ENCODE results near the gene KAT8.
"Not testable (repeated sequence)": the region's sequence is repeated elsewhere in the genome, so short reads cannot be mapped to it uniquely, and the experiment has no call there.

DNA sequence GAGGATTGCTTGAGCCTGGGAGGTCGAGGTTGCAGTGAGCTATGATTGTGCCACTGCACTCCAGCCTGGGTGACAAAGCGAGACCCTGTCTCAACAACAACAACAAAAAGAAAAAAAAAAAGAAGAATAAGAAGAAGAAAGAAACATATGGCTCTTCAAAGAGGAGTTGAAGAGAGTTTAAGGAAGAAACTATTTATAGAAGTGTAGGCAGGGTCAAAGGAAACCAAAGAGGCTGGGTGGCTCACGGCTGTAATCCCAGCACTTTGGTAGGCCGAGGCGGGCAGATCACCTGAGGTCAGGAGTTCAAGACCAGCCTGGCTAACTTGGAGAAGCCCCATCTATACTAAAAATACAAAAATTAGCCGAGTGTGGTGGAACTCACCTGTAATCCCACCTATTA lies 33.5 kb downstream of the KAT8 start:
- TF ChIP-seq SMC3 (conservative IDR thresholded peaks at IDR 0.05; ENCODE audit: insufficient read depth, low read depth, low read length); KAT7 (CRISPR knock-in tag; IDR thresholded peaks at IDR 0.05; ENCODE audit: borderline replicate concordance); ZNF24 (IDR thresholded peaks at IDR 0.05); TBL1XR1 (IDR thresholded peaks at IDR 0.05; ENCODE audit: low read length in 2 of 2); CAMTA2 (CRISPR knock-in tag; conservative IDR thresholded peaks at IDR 0.05); NFRKB (IDR thresholded peaks at IDR 0.05; ENCODE audit: low read depth); ZNF184 (CRISPR knock-in tag; IDR thresholded peaks at IDR 0.05); CHD2 (IDR thresholded peaks at IDR 0.05; ENCODE audit: low read depth, low read length); RFX5 (IDR thresholded peaks at IDR 0.05; ENCODE audit: low read depth, low read length); GTF2A2 (tag; IDR thresholded peaks at IDR 0.05); ZNF146 (CRISPR knock-in tag; IDR thresholded peaks at IDR 0.05; ENCODE audit: unreplicated experiment): not testable (repeated sequence)
- TF ChIP-seq, protein P1, sequence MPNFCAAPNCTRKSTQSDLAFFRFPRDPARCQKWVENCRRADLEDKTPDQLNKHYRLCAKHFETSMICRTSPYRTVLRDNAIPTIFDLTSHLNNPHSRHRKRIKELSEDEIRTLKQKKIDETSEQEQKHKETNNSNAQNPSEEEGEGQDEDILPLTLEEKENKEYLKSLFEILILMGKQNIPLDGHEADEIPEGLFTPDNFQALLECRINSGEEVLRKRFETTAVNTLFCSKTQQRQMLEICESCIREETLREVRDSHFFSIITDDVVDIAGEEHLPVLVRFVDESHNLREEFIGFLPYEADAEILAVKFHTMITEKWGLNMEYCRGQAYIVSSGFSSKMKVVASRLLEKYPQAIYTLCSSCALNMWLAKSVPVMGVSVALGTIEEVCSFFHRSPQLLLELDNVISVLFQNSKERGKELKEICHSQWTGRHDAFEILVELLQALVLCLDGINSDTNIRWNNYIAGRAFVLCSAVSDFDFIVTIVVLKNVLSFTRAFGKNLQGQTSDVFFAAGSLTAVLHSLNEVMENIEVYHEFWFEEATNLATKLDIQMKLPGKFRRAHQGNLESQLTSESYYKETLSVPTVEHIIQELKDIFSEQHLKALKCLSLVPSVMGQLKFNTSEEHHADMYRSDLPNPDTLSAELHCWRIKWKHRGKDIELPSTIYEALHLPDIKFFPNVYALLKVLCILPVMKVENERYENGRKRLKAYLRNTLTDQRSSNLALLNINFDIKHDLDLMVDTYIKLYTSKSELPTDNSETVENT (CRISPR knock-in tag; IDR thresholded peaks at IDR 0.05) = not testable (repeated sequence)
- TF ChIP-seq, protein P2, sequence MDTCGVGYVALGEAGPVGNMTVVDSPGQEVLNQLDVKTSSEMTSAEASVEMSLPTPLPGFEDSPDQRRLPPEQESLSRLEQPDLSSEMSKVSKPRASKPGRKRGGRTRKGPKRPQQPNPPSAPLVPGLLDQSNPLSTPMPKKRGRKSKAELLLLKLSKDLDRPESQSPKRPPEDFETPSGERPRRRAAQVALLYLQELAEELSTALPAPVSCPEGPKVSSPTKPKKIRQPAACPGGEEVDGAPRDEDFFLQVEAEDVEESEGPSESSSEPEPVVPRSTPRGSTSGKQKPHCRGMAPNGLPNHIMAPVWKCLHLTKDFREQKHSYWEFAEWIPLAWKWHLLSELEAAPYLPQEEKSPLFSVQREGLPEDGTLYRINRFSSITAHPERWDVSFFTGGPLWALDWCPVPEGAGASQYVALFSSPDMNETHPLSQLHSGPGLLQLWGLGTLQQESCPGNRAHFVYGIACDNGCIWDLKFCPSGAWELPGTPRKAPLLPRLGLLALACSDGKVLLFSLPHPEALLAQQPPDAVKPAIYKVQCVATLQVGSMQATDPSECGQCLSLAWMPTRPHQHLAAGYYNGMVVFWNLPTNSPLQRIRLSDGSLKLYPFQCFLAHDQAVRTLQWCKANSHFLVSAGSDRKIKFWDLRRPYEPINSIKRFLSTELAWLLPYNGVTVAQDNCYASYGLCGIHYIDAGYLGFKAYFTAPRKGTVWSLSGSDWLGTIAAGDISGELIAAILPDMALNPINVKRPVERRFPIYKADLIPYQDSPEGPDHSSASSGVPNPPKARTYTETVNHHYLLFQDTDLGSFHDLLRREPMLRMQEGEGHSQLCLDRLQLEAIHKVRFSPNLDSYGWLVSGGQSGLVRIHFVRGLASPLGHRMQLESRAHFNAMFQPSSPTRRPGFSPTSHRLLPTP (IDR thresholded peaks at IDR 0.05; ENCODE audit: borderline replicate concordance, extremely low read depth, insufficient read length) = not testable (repeated sequence)
- TF ChIP-seq, protein P3, sequence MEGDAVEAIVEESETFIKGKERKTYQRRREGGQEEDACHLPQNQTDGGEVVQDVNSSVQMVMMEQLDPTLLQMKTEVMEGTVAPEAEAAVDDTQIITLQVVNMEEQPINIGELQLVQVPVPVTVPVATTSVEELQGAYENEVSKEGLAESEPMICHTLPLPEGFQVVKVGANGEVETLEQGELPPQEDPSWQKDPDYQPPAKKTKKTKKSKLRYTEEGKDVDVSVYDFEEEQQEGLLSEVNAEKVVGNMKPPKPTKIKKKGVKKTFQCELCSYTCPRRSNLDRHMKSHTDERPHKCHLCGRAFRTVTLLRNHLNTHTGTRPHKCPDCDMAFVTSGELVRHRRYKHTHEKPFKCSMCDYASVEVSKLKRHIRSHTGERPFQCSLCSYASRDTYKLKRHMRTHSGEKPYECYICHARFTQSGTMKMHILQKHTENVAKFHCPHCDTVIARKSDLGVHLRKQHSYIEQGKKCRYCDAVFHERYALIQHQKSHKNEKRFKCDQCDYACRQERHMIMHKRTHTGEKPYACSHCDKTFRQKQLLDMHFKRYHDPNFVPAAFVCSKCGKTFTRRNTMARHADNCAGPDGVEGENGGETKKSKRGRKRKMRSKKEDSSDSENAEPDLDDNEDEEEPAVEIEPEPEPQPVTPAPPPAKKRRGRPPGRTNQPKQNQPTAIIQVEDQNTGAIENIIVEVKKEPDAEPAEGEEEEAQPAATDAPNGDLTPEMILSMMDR (IDR thresholded peaks at IDR 0.05 in 2 of 3, conservative IDR thresholded peaks at IDR 0.05 in 1 of 3; ENCODE audit: insufficient read depth in 2 of 3, low read depth in 1 of 3, low read length in 3 of 3) = not testable (repeated sequence)
